Measurements from ENCODE around the gene FOSL2. TPM values are rescaled to one million over a fixed set of nuclear protein-coding genes. Genes with fewer than 3 reads are reported as not detected.

FOSL2 gene
- total RNA-seq, 1 experiment from 2014 or later, result 141 TPM

GRCh38 chr2:28352610-28353195 is 40.0 kb upstream of the FOSL2 start:
- H3K36me3 Mint-ChIP-seq (ENCODE audit: insufficient read depth, unreplicated experiment), result peaks cover 6% of the 10 kb centered on the region
- no peaks in the 10 kb centered on the region for H3K9me3 Mint-ChIP-seq (ENCODE audit: unreplicated experiment)
- no peak overlapping the region for H3K27ac Mint-ChIP-seq (ENCODE audit: low read depth, unreplicated experiment)
- H3K4me3 Mint-ChIP-seq (ENCODE audit: unreplicated experiment), result no peak overlapping the region
- no peaks in the 10 kb centered on the region for H3K27me3 Mint-ChIP-seq (ENCODE audit: insufficient read depth, unreplicated experiment)
- peaks cover 9% of the 10 kb centered on the region for H3K4me1 Mint-ChIP-seq (ENCODE audit: insufficient read depth, unreplicated experiment)
- no TSS peak for BruUV-seq (replicated peaks)
- no peak for TF ChIP-seq CTCF (IDR thresholded peaks at IDR 0.05; ENCODE audit: unreplicated experiment)
- POLR2A ChIA-PET, result interaction anchor here (0.8 to 1.3 kb wide), 2 partner anchors 11 to 20 kb away, joined by 3 read pairs; no protein-coding TSS in a partner anchor
- no peak for DNase-seq (ENCODE audit: unreplicated experiment)
- intact Hi-C loops (cut with micrococcal nuclease), result no loop called here
- CTCF ChIA-PET, result no interaction called here

GRCh38 chr2:28354920-28355520 is 37.6 kb upstream of the FOSL2 start:
- DNase-seq (ENCODE audit: unreplicated experiment), result no peak
- Mint-ChIP-seq H3K27ac (ENCODE audit: low read depth, unreplicated experiment) (no peak overlapping the region), H3K4me1 (ENCODE audit: insufficient read depth, unreplicated experiment) (peaks cover 16% of the 10 kb centered on the region), H3K36me3 (ENCODE audit: insufficient read depth, unreplicated experiment) (peaks cover 6% of the 10 kb centered on the region), H3K27me3 (ENCODE audit: insufficient read depth, unreplicated experiment) (no peaks in the 10 kb centered on the region), H3K4me3 (ENCODE audit: unreplicated experiment) (no peak overlapping the region), H3K9me3 (ENCODE audit: unreplicated experiment) (no peaks in the 10 kb centered on the region)
- intact Hi-C loops (cut with micrococcal nuclease), result no loop called here
- no TSS peak for BruUV-seq (replicated peaks)
- no peak for TF ChIP-seq CTCF (IDR thresholded peaks at IDR 0.05; ENCODE audit: unreplicated experiment)
- POLR2A ChIA-PET, result interaction anchor here (0.7 to 4.0 kb wide), 8 partner anchors 21 to 130 kb away, joined by 4 to 27 read pairs (median 6); no protein-coding TSS in a partner anchor
- CTCF ChIA-PET, result interaction anchor here (0.5 to 1.6 kb wide), 4 partner anchors 13 to 170 kb away, joined by 3 to 4 read pairs (median 3); no protein-coding TSS in a partner anchor

- no peak for DNase-seq (ENCODE audit: unreplicated experiment)
- CTCF ChIA-PET, result interaction anchor here (0.5 to 1.6 kb wide), 4 partner anchors 13 to 200 kb away, joined by 3 to 4 read pairs (median 3); no protein-coding TSS in a partner anchor
Measured at GRCh38 chr2:28355521-28356094, 37.0 kb upstream of the FOSL2 start.

More at GRCh38 chr2:28355521-28356094, 37.0 kb upstream of the FOSL2 start:
- POLR2A ChIA-PET, result interaction anchor here (0.6 to 4.0 kb wide), 12 partner anchors 20 to 861 kb away, joined by 3 to 27 read pairs (median 6); partner anchors contain the start of gene FNDC4
- BruUV-seq (replicated peaks), result no TSS peak
- Mint-ChIP-seq H3K4me3 (ENCODE audit: unreplicated experiment) (no peak overlapping the region), H3K9me3 (ENCODE audit: unreplicated experiment) (no peaks in the 10 kb centered on the region), H3K4me1 (ENCODE audit: insufficient read depth, unreplicated experiment) (peaks cover 17% of the 10 kb centered on the region), H3K36me3 (ENCODE audit: insufficient read depth, unreplicated experiment) (peaks cover 6% of the 10 kb centered on the region), H3K27ac (ENCODE audit: low read depth, unreplicated experiment) (peak overlapping the region; percentile 73), H3K27me3 (ENCODE audit: insufficient read depth, unreplicated experiment) (no peaks in the 10 kb centered on the region)
- no peak for TF ChIP-seq CTCF (IDR thresholded peaks at IDR 0.05; ENCODE audit: unreplicated experiment)
- intact Hi-C loops (cut with micrococcal nuclease), result no loop called here

All from MCF 10A (cell line).